Measurements from ENCODE around the gene INPP5A.
A peak's percentile ranks its signal among the peaks of the same experiment; 100 is the strongest.

Gene INPP5A

GRCh38 chr10:132774181-132774901, 236.8 kb downstream of the INPP5A start:
- TF ChIP-seq CTCF (IDR thresholded peaks at IDR 0.05; ENCODE audit: unreplicated experiment in 3 of 3) = no peak
- Mint-ChIP-seq H3K4me3 (no peak overlapping the region), H3K36me3 (ENCODE audit: low read depth) (peaks cover 26% of the 10 kb centered on the region), H3K27me3 (ENCODE audit: low read depth) (no peaks in the 10 kb centered on the region), H3K4me1 (peaks cover 10% of the 10 kb centered on the region), H3K9me3 (no peaks in the 10 kb centered on the region), H3K27ac (peak overlapping the region in 2 of 3 experiments; percentile 59 to 71)

- Mint-ChIP-seq H3K4me3 (no peak overlapping the region), H3K4me1 (peaks cover 10% of the 10 kb centered on the region), H3K36me3 (ENCODE audit: low read depth) (peaks cover 25% of the 10 kb centered on the region), H3K27me3 (ENCODE audit: low read depth) (peaks cover 5% of the 10 kb centered on the region), H3K9me3 (no peaks in the 10 kb centered on the region), H3K27ac (no peak overlapping the region)
- no peak for TF ChIP-seq CTCF (IDR thresholded peaks at IDR 0.05; ENCODE audit: unreplicated experiment in 3 of 3)
Observed at GRCh38 chr10:132774902-132775863, 237.6 kb downstream of the INPP5A start.

- peaks cover 19% of the 10 kb centered on the region for H3K36me3 Mint-ChIP-seq (ENCODE audit: low read depth)
- no peaks in the 10 kb centered on the region for H3K9me3 Mint-ChIP-seq
- no peak overlapping the region for H3K27ac Mint-ChIP-seq
- peaks cover 10% of the 10 kb centered on the region for H3K4me1 Mint-ChIP-seq
- peaks cover 14% of the 10 kb centered on the region for H3K27me3 Mint-ChIP-seq (ENCODE audit: low read depth)
- TF ChIP-seq CTCF (IDR thresholded peaks at IDR 0.05; ENCODE audit: unreplicated experiment in 3 of 3) = no peak
- H3K4me3 Mint-ChIP-seq = no peak overlapping the region
Observed at GRCh38 chr10:132776186-132776585, 238.6 kb downstream of the INPP5A start.

- Mint-ChIP-seq H3K27me3 (ENCODE audit: low read depth) (peaks cover 21% of the 10 kb centered on the region), H3K4me1 (peaks cover 10% of the 10 kb centered on the region), H3K4me3 (no peak overlapping the region), H3K27ac (no peak overlapping the region), H3K36me3 (ENCODE audit: low read depth) (peaks cover 24% of the 10 kb centered on the region), H3K9me3 (no peaks in the 10 kb centered on the region)
- no peak for TF ChIP-seq CTCF (IDR thresholded peaks at IDR 0.05; ENCODE audit: unreplicated experiment in 3 of 3)
Observed at GRCh38 chr10:132776821-132777220, 239.2 kb downstream of the INPP5A start.

- Mint-ChIP-seq H3K36me3 (ENCODE audit: low read depth) (peaks cover 26% of the 10 kb centered on the region), H3K4me3 (no peak overlapping the region), H3K27ac (no peak overlapping the region), H3K9me3 (no peaks in the 10 kb centered on the region), H3K27me3 (ENCODE audit: low read depth) (peaks cover 25% of the 10 kb centered on the region), H3K4me1 (peaks cover 10% of the 10 kb centered on the region)
- no peak for TF ChIP-seq CTCF (IDR thresholded peaks at IDR 0.05; ENCODE audit: unreplicated experiment in 3 of 3)
Observed at GRCh38 chr10:132777441-132777840, 239.9 kb downstream of the INPP5A start.

Measured in nephron (organoid).